Heart left ventricle (tissue), 13 donors: ENCODE data around the gene NFATC1.

ENCODE experiments used
- CTCF ChIP-seq, 12 donors: fragments of 200-600 bp; sonication (generic) in 4 of 12; IDR thresholded peaks; one replicate each; pipeline versions ENCODE4 v1.5.0 to v1.8.0; 2018 to 2022; ENCODE audit warnings: antibody characterized with exemption in 12 of 12, mild to moderate bottlenecking in 5 of 12
- POLR2A ChIP-seq, 2 donors: fragments of 450-650 bp; IDR thresholded peaks; one replicate each; pipeline ENCODE4 v1.6.1; 2017; ENCODE audit warnings: antibody characterized with exemption in 2 of 2, mild to moderate bottlenecking in 2 of 2, moderate library complexity in 2 of 2
- donor health status: ischemic (EF 13 %, LVEDD 7.1; RV severe dilation, severe dysfunction).
- donor health status: DM: no; HTN: yes; CAD: no.
- donor health status: DM: no; HTN: no; CAD: no.
- donor health status: ischemic (EF 25% LVEDD 6.9; RV normal size, moderate dysfunction).
- donor health status: ischemic (EF 25% LVEDD 5.7; RV mildly dilated, moderate dysfunction).
- donor health status: ischemic (EF 35%, LVEDD 5.7; RV mildly dilated, moderate dysfunction).
- donor health status: nonischemic (EF 11% LVEDD 7.7; RV severe dilation, severe dysfunction).
- donor health status: DM: yes; HTN: yes; CAD: no.
- donor health status: PGD.
- donor health status: ischemic (EF 29% LVEDD 5.4; RV normal size, mild dysfunction).
- donor health status: nonischemic (EF 23%, LVEDD 6.1; RV moderate dilation, normal function).

DNA sequence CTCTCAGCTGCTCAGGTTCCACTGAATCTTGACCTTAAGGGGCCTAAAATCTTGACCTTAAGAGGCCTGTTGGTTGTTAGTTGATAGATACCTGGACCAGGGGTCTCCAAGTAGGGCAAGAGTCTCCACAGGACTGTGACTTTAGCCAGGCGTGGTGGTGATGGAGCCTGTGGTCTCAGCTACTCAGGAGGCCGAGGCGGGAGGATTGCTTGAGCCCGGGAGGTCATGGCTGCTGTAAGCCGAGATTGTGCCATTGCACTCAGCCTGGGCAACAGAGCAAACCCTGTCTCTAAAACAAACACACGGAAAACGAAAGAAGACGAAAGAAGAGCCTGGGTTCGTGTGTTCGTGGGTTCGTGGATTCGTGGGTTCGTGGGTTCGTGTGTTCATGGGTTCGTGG lies 163.7 kb downstream of the NFATC1 start:
- TF ChIP-seq CTCF (IDR thresholded peaks at IDR 0.05) = no peak
- TF ChIP-seq POLR2A (IDR thresholded peaks at IDR 0.05) = no peak
